Activated CD4-positive, alpha-beta T cell treated with anti-CD3 and anti-CD28 coated beads for 1 hour (primary cell): ENCODE data around the gene TTYH1.
"Not testable (repeated sequence)": the region's sequence is repeated elsewhere in the genome, so short reads cannot be mapped to it uniquely, and the experiment has no call there.

Source experiments
- DNase-seq: peaks from one replicate; pipeline ENCODE4 v3.0.0-alpha.2; 2020

The TTYH1 gene

GRCh38 chr19:54446349-54446748, 31.1 kb downstream of the TTYH1 start:
- DNase-seq: not testable (repeated sequence)

GRCh38 chr19:54448040-54448773, 32.9 kb downstream of the TTYH1 start:
- DNase-seq: no peak

- peak; percentile 97 for DNase-seq
These were observed 33.8 kb downstream of the TTYH1 start, which contains the start of gene LENG8 for GRCh38 chr19:54448774-54449700. Gene LENG8 (plus strand): TSS chr19:54449199. CDS start chr19:54451345, 2,146 bp downstream.

GRCh38 chr19:54449701-54450069, 34.4 kb downstream of the TTYH1 start:
- DNase-seq: no peak

- no peak for DNase-seq
These were observed 36.1 kb downstream of the TTYH1 start for GRCh38 chr19:54451331-54451871.

GRCh38 chr19:54451997-54452396, 36.7 kb downstream of the TTYH1 start:
- no peak for DNase-seq

- no peak for DNase-seq
These were observed 37.4 kb downstream of the TTYH1 start for GRCh38 chr19:54452626-54453025.

- no peak for DNase-seq
These were observed 38.9 kb downstream of the TTYH1 start for GRCh38 chr19:54453921-54454780.

GRCh38 chr19:54454781-54455675, 39.8 kb downstream of the TTYH1 start:
- no peak for DNase-seq

GRCh38 chr19:54455786-54456422, 40.6 kb downstream of the TTYH1 start:
- no peak for DNase-seq

GRCh38 chr19:54456423-54457373, 41.4 kb downstream of the TTYH1 start:
- DNase-seq: no peak

GRCh38 chr19:54457773-54458647, 42.7 kb downstream of the TTYH1 start:
- no peak for DNase-seq

GRCh38 chr19:54458648-54459281, 43.5 kb downstream of the TTYH1 start:
- DNase-seq: no peak

- no peak for DNase-seq
These were observed 44.3 kb downstream of the TTYH1 start for GRCh38 chr19:54459282-54460229.

GRCh38 chr19:54460230-54461005, 45.2 kb downstream of the TTYH1 start:
- DNase-seq: no peak

- DNase-seq: no peak
These were observed 45.9 kb downstream of the TTYH1 start for GRCh38 chr19:54461210-54461609.
